GM12865 (cell line): Measurements from ENCODE around the gene SIPA1.

Source experiments
- DNase-seq: peaks from one replicate; pipeline ENCODE4 v3.0.0; 2010; ENCODE audit warnings: low read depth
- H3K4me3 ChIP-seq: 2 replicates; pipeline ENCODE4 v1.5.1; 2011; ENCODE audit warnings: mild to moderate bottlenecking, low read depth, low read length, control low read depth
- TF ChIP-seq, protein P1 (sequence below): IDR thresholded peaks from 2 replicates; pipeline ENCODE4 v1.5.1; 2011; ENCODE audit warnings: low read length, control low read depth, low read depth, inconsistent platforms; ENCODE audit not compliant: insufficient read depth; ENCODE audit errors: missing control alignments

The SIPA1 gene

DNA sequence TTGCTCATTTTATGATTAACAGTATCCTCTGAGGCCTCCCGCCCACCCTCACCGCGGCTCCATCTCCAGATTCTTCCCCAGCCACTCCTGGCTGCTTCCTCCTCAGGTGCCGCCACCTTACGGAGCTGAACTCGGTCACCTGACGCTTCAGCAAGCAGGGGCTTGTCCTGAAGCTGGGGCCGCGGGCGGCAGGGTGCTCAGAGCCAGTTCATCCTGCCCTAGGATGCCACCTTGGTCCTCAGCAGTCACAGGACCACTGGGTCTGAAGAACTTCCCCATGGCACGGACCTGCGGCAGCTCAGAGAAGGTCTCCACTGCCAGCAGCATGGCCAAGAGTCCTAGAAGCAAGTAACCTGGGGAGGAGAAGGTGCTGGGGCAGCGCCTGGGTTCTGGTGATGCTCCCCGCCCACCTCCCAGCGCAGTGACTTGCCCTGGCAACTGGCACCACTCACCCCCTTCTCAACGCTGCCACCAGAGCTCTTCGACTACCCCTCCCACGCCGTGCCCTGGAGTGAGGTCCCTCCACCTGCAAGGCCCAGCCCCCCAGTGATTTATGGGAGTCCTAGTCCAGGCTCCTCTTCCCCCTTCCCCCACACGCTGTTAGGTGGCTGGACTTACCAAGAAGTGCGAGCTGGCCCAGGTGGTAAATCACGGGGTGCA lies 44.9 kb upstream of the SIPA1 start:
- DNase-seq = no peak
- TF ChIP-seq, protein P1, sequence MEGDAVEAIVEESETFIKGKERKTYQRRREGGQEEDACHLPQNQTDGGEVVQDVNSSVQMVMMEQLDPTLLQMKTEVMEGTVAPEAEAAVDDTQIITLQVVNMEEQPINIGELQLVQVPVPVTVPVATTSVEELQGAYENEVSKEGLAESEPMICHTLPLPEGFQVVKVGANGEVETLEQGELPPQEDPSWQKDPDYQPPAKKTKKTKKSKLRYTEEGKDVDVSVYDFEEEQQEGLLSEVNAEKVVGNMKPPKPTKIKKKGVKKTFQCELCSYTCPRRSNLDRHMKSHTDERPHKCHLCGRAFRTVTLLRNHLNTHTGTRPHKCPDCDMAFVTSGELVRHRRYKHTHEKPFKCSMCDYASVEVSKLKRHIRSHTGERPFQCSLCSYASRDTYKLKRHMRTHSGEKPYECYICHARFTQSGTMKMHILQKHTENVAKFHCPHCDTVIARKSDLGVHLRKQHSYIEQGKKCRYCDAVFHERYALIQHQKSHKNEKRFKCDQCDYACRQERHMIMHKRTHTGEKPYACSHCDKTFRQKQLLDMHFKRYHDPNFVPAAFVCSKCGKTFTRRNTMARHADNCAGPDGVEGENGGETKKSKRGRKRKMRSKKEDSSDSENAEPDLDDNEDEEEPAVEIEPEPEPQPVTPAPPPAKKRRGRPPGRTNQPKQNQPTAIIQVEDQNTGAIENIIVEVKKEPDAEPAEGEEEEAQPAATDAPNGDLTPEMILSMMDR = no peak
- H3K4me3 ChIP-seq = no peak overlapping the region

DNA sequence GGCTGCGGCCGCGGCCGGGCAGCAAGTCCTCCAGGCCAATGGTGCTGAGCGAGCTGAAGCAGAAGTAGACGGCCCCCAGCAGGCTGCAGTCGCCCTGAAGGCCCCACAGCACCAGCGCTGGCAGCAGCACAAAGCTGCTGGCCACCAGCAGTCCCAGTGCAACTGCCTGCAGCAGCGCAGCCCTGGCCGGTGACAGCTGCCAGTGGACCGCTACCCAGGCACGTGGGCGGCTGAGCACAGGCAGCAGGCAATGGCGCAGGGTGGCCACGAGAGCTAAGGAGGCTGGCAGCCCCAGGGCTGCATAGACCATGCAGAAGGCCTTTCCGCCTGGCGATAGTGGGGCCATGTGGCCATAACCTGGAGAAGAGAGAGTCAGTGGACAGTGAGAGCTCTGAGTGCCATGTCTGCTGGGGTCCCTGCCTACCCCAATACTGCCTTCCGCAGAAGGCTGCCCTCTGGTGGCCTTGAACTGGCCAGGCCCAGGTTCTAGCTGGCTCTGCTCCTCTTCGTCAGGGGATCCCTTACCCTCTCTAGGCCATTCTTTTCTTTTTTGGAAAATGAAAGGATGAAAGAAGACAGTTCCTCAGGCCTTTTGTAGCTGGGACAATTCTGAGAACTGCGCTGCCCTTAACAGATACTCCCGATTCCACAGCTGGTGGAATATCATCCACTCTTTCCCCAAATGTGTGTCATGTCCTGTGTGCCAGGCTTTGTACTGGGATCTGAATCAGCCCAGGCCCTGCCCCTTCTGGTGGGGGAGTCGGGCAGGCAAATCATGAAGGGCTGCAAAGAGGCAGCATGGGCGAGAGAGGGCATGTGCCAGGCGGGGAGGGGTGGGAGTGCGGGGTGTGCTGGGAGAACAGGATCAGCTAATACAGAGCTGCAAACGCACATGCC lies 44.1 kb upstream of the SIPA1 start:
- TF ChIP-seq, protein P1 = peak; percentile 74
- DNase-seq = peak; percentile 64
- H3K4me3 ChIP-seq = no peak overlapping the region

- no peak for DNase-seq
- TF ChIP-seq, protein P1 = no peak
- no peak overlapping the region for H3K4me3 ChIP-seq
Observed at GRCh38 chr11:65595131-65595530, 42.8 kb upstream of the SIPA1 start.

- TF ChIP-seq, protein P1 = no peak
- DNase-seq = no peak
Observed at GRCh38 chr11:65595543-65596281, 42.2 kb upstream of the SIPA1 start, which contains the start of gene KCNK7. TSS of gene KCNK7 (minus strand) at chr11:65595800. CDS start at chr11:65595772, 28 bp downstream.

DNA sequence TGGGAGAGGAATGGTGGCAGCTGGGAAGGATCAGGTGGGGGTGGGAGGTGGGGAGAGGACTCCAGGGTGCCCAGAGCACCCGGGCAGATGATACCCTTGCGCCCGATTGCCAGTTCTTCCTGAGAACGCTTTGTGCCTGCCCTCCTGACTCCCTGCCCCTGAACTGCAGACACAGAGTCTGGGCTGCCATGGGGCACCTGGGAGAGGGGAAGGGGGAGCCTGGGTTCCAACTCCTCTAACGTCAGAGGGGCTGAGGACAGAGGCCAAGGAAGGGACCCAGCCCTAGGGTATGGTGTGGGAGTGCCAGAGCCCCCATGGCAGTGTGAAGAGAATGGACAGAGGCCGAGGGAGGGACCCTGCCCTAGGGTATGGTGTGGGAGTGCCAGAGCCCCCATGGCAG lies 41.4 kb upstream of the SIPA1 start:
- DNase-seq = no peak
- H3K4me3 ChIP-seq = no peak overlapping the region
- TF ChIP-seq, protein P1 = no peak

More at GRCh38 chr11:65595543-65596281, 42.2 kb upstream of the SIPA1 start, which contains the start of gene KCNK7:
- no peak within 1 kb of the TSS for H3K4me3 ChIP-seq

GRCh38 chr11:65598258-65598699 lies 39.6 kb upstream of the SIPA1 start:
- no peak overlapping the region for H3K4me3 ChIP-seq
- DNase-seq = no peak
- TF ChIP-seq, protein P1 = no peak
